GM21390 (cell line): ENCODE data around the gene TNFAIP8L3.

Source experiments
- ATAC-seq: cut with Tn5 transposase; IDR thresholded peaks from one replicate; pipeline ENCODE4 v1.9.1; 2021; ENCODE audit not compliant: unreplicated experiment

TNFAIP8L3 gene

DNA sequence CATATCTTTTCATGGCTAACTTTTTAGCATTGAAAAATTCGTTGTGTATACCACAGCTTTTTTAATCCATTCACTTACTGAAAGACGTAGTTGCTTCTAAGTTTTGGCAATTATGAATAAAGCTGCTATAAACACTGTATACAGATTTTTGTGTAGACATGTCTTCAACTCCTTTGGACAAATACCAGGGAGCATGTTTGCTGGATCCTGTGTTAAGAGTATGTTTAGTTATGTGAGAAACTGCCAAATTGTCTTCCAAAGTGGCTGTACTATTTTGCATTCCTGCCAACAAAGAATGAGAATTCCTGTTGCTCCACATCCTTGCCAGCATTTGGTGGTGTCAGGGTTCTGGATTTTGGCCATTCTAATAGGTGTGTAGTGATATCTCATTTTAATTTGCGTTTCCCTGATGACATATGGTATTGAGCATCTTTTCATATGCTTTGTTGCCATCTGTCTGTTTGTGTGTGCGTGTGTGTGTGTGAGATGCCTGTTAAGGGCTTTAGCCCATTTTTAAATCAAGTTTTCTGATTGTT is 87.5 kb downstream of the TNFAIP8L3 start:
- no peak for ATAC-seq
